IMR-90 (cell line): Measurements from ENCODE around the gene ATP8B4.

Experiments
- BHLHE40 ChIP-seq: fragments of 150-350 bp; IDR thresholded peaks from 2 replicates; pipeline ENCODE4 v1.6.1; 2016; ENCODE audit warnings: mild to moderate bottlenecking, low read depth, low read length
- CTCF ChIP-seq: conservative IDR thresholded peaks from 2 replicates; pipeline ENCODE4 v1.5.1; 2012; ENCODE audit warnings: mild to moderate bottlenecking, low read depth, low read length, improper control_type of control experiment
- MXI1 ChIP-seq: IDR thresholded peaks from 2 replicates; pipeline ENCODE4 v1.6.1; 2012; ENCODE audit warnings: low read depth, mild to moderate bottlenecking, low read length, moderate library complexity, borderline replicate concordance
- NFE2L2 ChIP-seq: fragments of 150-350 bp; IDR thresholded peaks from 2 replicates; pipeline ENCODE4 v1.6.1; 2016; ENCODE audit warnings: low read depth, mild to moderate bottlenecking, low read length
- POLR2A ChIP-seq: IDR thresholded peaks from 2 replicates; pipeline ENCODE4 v1.6.1; 2012; ENCODE audit warnings: mild to moderate bottlenecking, low read depth, low read length
- SMC3 ChIP-seq: fragments of 150-350 bp; IDR thresholded peaks from 2 replicates; pipeline ENCODE4 v1.6.1; 2016; ENCODE audit warnings: low read depth, mild to moderate bottlenecking, antibody characterized with exemption, low read length, moderate library complexity
- TF ChIP-seq, protein P1 (sequence below): fragments of 150-350 bp; IDR thresholded peaks from 2 replicates; pipeline ENCODE4 v1.6.1; 2016; ENCODE audit warnings: low read depth, mild to moderate bottlenecking, low read length, moderate library complexity, borderline replicate concordance

DNA sequence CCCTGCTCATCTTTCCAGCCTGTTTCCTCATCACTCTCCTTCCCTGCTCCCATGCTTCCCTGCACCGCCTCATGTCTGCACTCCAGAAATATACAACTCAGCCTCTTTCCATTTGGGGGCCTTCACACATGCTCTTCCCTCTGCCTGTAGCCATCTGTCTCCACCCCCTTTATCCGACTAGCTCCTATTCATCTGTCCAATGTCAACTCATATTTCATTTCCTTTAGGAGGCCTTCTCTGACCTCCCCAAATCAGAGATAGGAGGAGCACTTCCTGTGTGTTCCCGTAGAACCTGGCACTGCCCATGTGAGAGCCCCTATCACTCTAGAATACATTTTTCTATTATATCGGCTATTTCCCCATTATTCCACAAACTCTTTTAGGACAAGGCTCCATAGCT is 10.6 kb downstream of the ATP8B4 start:
- no peak for TF ChIP-seq NFE2L2
- TF ChIP-seq CTCF, result no peak
- TF ChIP-seq POLR2A, result no peak
- no peak for TF ChIP-seq BHLHE40
- TF ChIP-seq, protein P1, sequence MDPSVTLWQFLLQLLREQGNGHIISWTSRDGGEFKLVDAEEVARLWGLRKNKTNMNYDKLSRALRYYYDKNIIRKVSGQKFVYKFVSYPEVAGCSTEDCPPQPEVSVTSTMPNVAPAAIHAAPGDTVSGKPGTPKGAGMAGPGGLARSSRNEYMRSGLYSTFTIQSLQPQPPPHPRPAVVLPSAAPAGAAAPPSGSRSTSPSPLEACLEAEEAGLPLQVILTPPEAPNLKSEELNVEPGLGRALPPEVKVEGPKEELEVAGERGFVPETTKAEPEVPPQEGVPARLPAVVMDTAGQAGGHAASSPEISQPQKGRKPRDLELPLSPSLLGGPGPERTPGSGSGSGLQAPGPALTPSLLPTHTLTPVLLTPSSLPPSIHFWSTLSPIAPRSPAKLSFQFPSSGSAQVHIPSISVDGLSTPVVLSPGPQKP, result no peak
- TF ChIP-seq SMC3, result no peak
- TF ChIP-seq MXI1, result no peak
